ENCODE measurements around the gene OXCT2. TPM values are rescaled to one million over a fixed set of nuclear protein-coding genes. Genes with fewer than 3 reads are reported as not detected.

Gene OXCT2
- total and polyA plus RNA-seq, 2 experiments from 2014 or later, result 0.69 to 3.5 TPM

DNA sequence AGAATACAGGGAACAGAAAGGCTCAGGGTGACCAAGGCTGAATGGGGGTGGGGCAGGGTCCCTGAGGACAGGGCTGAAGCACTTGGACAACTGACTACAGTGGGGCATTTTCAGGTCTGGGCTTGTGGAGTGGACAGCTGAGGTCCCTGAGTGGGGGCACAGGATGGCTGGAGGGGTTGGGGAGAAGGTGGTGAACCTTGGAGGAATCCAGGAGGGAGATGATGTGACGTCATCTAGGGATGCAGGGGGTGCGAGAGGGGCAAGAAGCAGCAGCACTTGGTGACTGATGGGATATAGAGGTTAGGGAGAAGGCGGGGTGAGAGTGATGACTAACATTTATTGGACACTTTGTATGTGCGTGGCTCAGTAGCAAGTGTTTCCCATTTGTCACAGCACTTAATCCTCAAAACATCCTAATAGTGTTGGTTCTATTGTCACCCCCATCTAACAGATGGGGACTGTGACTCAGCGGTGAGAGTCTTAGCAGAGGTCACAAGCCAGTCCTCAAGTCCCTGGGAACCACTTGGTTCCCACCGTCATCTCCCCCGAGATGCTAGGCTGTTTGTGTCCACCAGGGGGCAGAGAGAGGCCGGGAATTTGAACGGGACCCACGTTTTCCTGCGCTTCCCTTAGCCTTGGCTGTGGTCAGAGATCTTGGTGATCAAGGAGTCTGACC is 45.4 kb upstream of the OXCT2 start:
- no peaks in the 10 kb centered on the region for H3K79me2 ChIP-seq (ENCODE audit: insufficient read depth)
- no peaks in the 10 kb centered on the region for H3K36me3 ChIP-seq (ENCODE audit: low read depth)
- no peak overlapping the region for H2AFZ ChIP-seq
- H4K20me1 ChIP-seq (ENCODE audit: insufficient read depth), result no peaks in the 10 kb centered on the region
- in situ Hi-C loops (cut with MboI), result no loop called here
- no peak overlapping the region for H3K4me2 ChIP-seq (ENCODE audit: unreplicated experiment)
- peak; percentile 92 for DNase-seq
- 0 out of 2 replicates have a peak, but pooled peaks have one; percentile 30 for TF ChIP-seq EZH2phosphoT487 (IDR thresholded peaks at IDR 0.05; ENCODE audit: insufficient read depth, low read depth)
- no peak for TF ChIP-seq EZH2 (IDR thresholded peaks at IDR 0.05; ENCODE audit: insufficient read depth, poor library complexity, severe bottlenecking)
- H3K9me2 ChIP-seq (ENCODE audit: insufficient read depth), result no peaks in the 10 kb centered on the region
- H3K4me3 ChIP-seq, result no peak overlapping the region
- peaks cover 3% of the 10 kb centered on the region; the same call in 1 of the 2 replicates for H3F3A ChIP-seq (ENCODE audit: insufficient read depth)
- no peaks in the 10 kb centered on the region for H3K9me3 ChIP-seq (ENCODE audit: low read depth)
- no peaks in the 10 kb centered on the region for H3K4me1 ChIP-seq (ENCODE audit: insufficient read depth)
- 2 to 4% methylated on average over 10 to 11 of the region's 11 CpGs for WGBS, 2 experiments (ENCODE audit: low coverage in 1 of 2, low lambda C conversion rate in 2 of 2, missing lambda C conversion rate in 2 of 2)
- no peaks in the 10 kb centered on the region for H3K27me3 ChIP-seq (replicated peaks; ENCODE audit: insufficient read depth)
- H3K9ac ChIP-seq, result no peak overlapping the region
- H3K27ac ChIP-seq, result no peak overlapping the region

GRCh38 chr1:39812913-39813312 is 41.8 kb upstream of the OXCT2 start:
- Histone ChIP-seq H3K9me2 (ENCODE audit: insufficient read depth) (no peaks in the 10 kb centered on the region), H3F3A (ENCODE audit: insufficient read depth) (peaks cover 3% of the 10 kb centered on the region; the same call in 1 of the 2 replicates), H3K9me3 (ENCODE audit: low read depth) (no peaks in the 10 kb centered on the region), H3K36me3 (ENCODE audit: low read depth) (no peaks in the 10 kb centered on the region), H3K4me2 (ENCODE audit: unreplicated experiment) (no peak overlapping the region), H3K9ac (no peak overlapping the region), H3K79me2 (ENCODE audit: insufficient read depth) (no peaks in the 10 kb centered on the region), H3K4me3 (no peak overlapping the region), H3K27ac (no peak overlapping the region), H4K20me1 (ENCODE audit: insufficient read depth) (no peaks in the 10 kb centered on the region), H3K27me3 (replicated peaks; ENCODE audit: insufficient read depth) (no peaks in the 10 kb centered on the region), H3K4me1 (ENCODE audit: insufficient read depth) (no peaks in the 10 kb centered on the region), H2AFZ (no peak overlapping the region)
- 73 to 75% methylated on average over 3 of the region's 3 CpGs for WGBS, 2 experiments (ENCODE audit: low coverage in 1 of 2, low lambda C conversion rate in 2 of 2, missing lambda C conversion rate in 2 of 2)
- TF ChIP-seq EZH2 (IDR thresholded peaks at IDR 0.05; ENCODE audit: insufficient read depth, poor library complexity, severe bottlenecking), result no peak
- TF ChIP-seq EZH2phosphoT487 (IDR thresholded peaks at IDR 0.05; ENCODE audit: insufficient read depth, low read depth), result no peak
- DNase-seq, result no peak
- in situ Hi-C loops (cut with MboI), result no loop called here

- Histone ChIP-seq H3F3A (ENCODE audit: insufficient read depth) (no peaks in the 10 kb centered on the region), H3K4me3 (no peak overlapping the region), H3K4me1 (ENCODE audit: insufficient read depth) (no peaks in the 10 kb centered on the region), H4K20me1 (ENCODE audit: insufficient read depth) (no peaks in the 10 kb centered on the region), H2AFZ (no peak overlapping the region), H3K9ac (no peak overlapping the region), H3K9me3 (ENCODE audit: low read depth) (no peaks in the 10 kb centered on the region), H3K9me2 (ENCODE audit: insufficient read depth) (no peaks in the 10 kb centered on the region), H3K79me2 (ENCODE audit: insufficient read depth) (no peaks in the 10 kb centered on the region), H3K36me3 (ENCODE audit: low read depth) (no peaks in the 10 kb centered on the region), H3K27ac (no peak overlapping the region), H3K4me2 (ENCODE audit: unreplicated experiment) (no peak overlapping the region), H3K27me3 (replicated peaks; ENCODE audit: insufficient read depth) (no peaks in the 10 kb centered on the region)
- in situ Hi-C loops (cut with MboI), result no loop called here
- no peak for DNase-seq
- TF ChIP-seq EZH2 (IDR thresholded peaks at IDR 0.05; ENCODE audit: insufficient read depth, poor library complexity, severe bottlenecking) (no peak), EZH2phosphoT487 (IDR thresholded peaks at IDR 0.05; ENCODE audit: insufficient read depth, low read depth) (no peak)
- 38 to 50% methylated on average over 6 to 8 of the region's 8 CpGs for WGBS, 2 experiments (ENCODE audit: low coverage in 1 of 2, low lambda C conversion rate in 2 of 2, missing lambda C conversion rate in 2 of 2)
These were observed 37.8 kb upstream of the OXCT2 start for GRCh38 chr1:39808784-39809517.

GRCh38 chr1:39805385-39805784 is 34.2 kb upstream of the OXCT2 start:
- no peak for DNase-seq
- Histone ChIP-seq H3K4me2 (ENCODE audit: unreplicated experiment) (no peak overlapping the region), H4K20me1 (ENCODE audit: insufficient read depth) (no peaks in the 10 kb centered on the region), H2AFZ (no peak overlapping the region), H3K4me3 (no peak overlapping the region), H3K9ac (no peak overlapping the region), H3K4me1 (ENCODE audit: insufficient read depth) (peaks cover 1% of the 10 kb centered on the region), H3K9me2 (ENCODE audit: insufficient read depth) (no peaks in the 10 kb centered on the region), H3K27ac (no peak overlapping the region), H3K79me2 (ENCODE audit: insufficient read depth) (no peaks in the 10 kb centered on the region), H3K9me3 (ENCODE audit: low read depth) (no peaks in the 10 kb centered on the region), H3K27me3 (replicated peaks; ENCODE audit: insufficient read depth) (no peaks in the 10 kb centered on the region), H3F3A (ENCODE audit: insufficient read depth) (peaks cover 1% of the 10 kb centered on the region; the same call in 1 of the 2 replicates), H3K36me3 (ENCODE audit: low read depth) (no peaks in the 10 kb centered on the region)
- 83 to 95% methylated on average over 2 of the region's 2 CpGs for WGBS, 2 experiments (ENCODE audit: low coverage in 1 of 2, low lambda C conversion rate in 2 of 2, missing lambda C conversion rate in 2 of 2)
- TF ChIP-seq EZH2 (IDR thresholded peaks at IDR 0.05; ENCODE audit: insufficient read depth, poor library complexity, severe bottlenecking) (no peak), EZH2phosphoT487 (IDR thresholded peaks at IDR 0.05; ENCODE audit: insufficient read depth, low read depth) (no peak)
- in situ Hi-C loops (cut with MboI), result no loop called here
